IMR-90 (cell line): Measurements from ENCODE around the gene IGLL5. TPM values are rescaled to one million over a fixed set of nuclear protein-coding genes. Genes with fewer than 3 reads are reported as not detected.

ENCODE experiments used
- ATAC-seq: fragments of 200-7000 bp; cut with Tn5 transposase; 2 replicates; pipeline ENCODE4 v1.9.1; 2020; ENCODE audit warnings: low read depth, mild to moderate bottlenecking, moderate library complexity
- BruUV-seq: library from RNA; stranded (reverse); fragments of 400-500 nt; replicated peaks from 2 replicates; lab custom pipeline; 2021; lab: Mats Ljungman, UMichigan
- CTCF ChIA-PET: fragments of 300-600 bp; formaldehyde crosslinking; extraction: SDS; loops from one replicate; lab custom pipeline; 2021; ENCODE audit warnings: antibody characterized with exemption; lab: Yijun Ruan, JAX
- POLR2A ChIA-PET: fragments of 300-600 bp; sonication (Branson Sonifier 250); formaldehyde crosslinking; loops from one replicate; lab custom pipeline; 2022; ENCODE audit warnings: antibody characterized with exemption; ENCODE audit not compliant: unreplicated experiment; lab: Charles Lee
- DNase-seq: peaks from one replicate; pipeline ENCODE4 v3.0.0; 2013
- H2AFZ ChIP-seq: replicated peaks from 2 replicates; pipeline ENCODE3; 2013; ENCODE audit warnings: low read length, mild to moderate bottlenecking; ENCODE audit not compliant: poor library complexity
- H2AK5ac ChIP-seq: 2 replicates; pipeline ENCODE4 v1.6.1; 2013; ENCODE audit warnings: low read depth, low read length, inconsistent platforms
- H2AK9ac ChIP-seq: replicated peaks from 2 replicates; pipeline ENCODE3; 2013; ENCODE audit warnings: mild to moderate bottlenecking, low read depth, low read length, moderate library complexity; ENCODE audit not compliant: poor library complexity
- H2BK120ac ChIP-seq: 2 replicates; pipeline ENCODE4 v1.6.1; 2013; ENCODE audit warnings: low read depth, low read length, inconsistent platforms
- H2BK15ac ChIP-seq: 3 replicates; pipeline ENCODE4 v1.6.1; 2013; ENCODE audit warnings: low read depth, low read length, inconsistent platforms
- H2BK20ac ChIP-seq: 2 replicates; pipeline ENCODE4 v1.6.1; 2013; ENCODE audit warnings: low read depth, mild to moderate bottlenecking, inconsistent platforms, low read length, moderate library complexity
- H2BK5ac ChIP-seq: 2 replicates; pipeline ENCODE4 v1.6.1; 2013; ENCODE audit warnings: mild to moderate bottlenecking, low read depth, low read length, inconsistent platforms; ENCODE audit not compliant: poor library complexity, severe bottlenecking
- H3K14ac ChIP-seq: replicated peaks from 2 replicates; pipeline ENCODE4 v1.6.1; 2013; ENCODE audit warnings: low read depth, low read length, inconsistent platforms
- H3K18ac ChIP-seq: 2 replicates; pipeline ENCODE4 v1.6.1; 2013; ENCODE audit warnings: low read depth, low read length, control low read depth
- H3K23ac ChIP-seq: 2 replicates; pipeline ENCODE4 v1.6.1; 2013; ENCODE audit warnings: low read depth, low read length, inconsistent platforms
- H3K27ac ChIP-seq: 2 replicates; pipeline ENCODE4 v1.5.1; 2013; ENCODE audit warnings: mild to moderate bottlenecking, control low read depth, low read length; ENCODE audit not compliant: insufficient read depth
- H3K27me3 ChIP-seq: 2 replicates; pipeline ENCODE4 v1.6.1; 2013; ENCODE audit warnings: low read length; ENCODE audit not compliant: control insufficient read depth, insufficient read depth
- H3K36me3 ChIP-seq: 2 replicates; pipeline ENCODE4 v1.6.1; 2013; ENCODE audit warnings: low read length, mixed read lengths; ENCODE audit not compliant: control insufficient read depth, insufficient read depth
- H3K4ac ChIP-seq: 2 replicates; pipeline ENCODE4 v1.6.1; 2013; ENCODE audit warnings: low read depth, low read length, inconsistent platforms
- H3K4me1 ChIP-seq: 2 replicates; pipeline ENCODE4 v1.6.1; 2013; ENCODE audit warnings: low read length, mixed read lengths; ENCODE audit not compliant: control insufficient read depth, insufficient read depth
- H3K4me2 ChIP-seq: 2 replicates; pipeline ENCODE4 v1.6.1; 2013; ENCODE audit warnings: low read depth, mild to moderate bottlenecking, control low read depth, low read length, moderate library complexity
- H3K4me3 ChIP-seq: 2 replicates; pipeline ENCODE4 v1.5.1; 2013; ENCODE audit warnings: low read depth, mild to moderate bottlenecking, control low read depth, low read length, moderate library complexity; ENCODE audit not compliant: insufficient read depth
- H3K56ac ChIP-seq: 2 replicates; pipeline ENCODE4 v1.6.1; 2013; ENCODE audit warnings: low read length, inconsistent platforms; ENCODE audit not compliant: insufficient read depth; ENCODE audit errors: extremely low read depth
- H3K79me1 ChIP-seq, 2 experiments: 2 replicates each; pipeline ENCODE4 v1.6.1; 2013; ENCODE audit warnings: low read length in 2 of 2, inconsistent platforms in 1 of 2, low read depth in 1 of 2
- H3K9ac ChIP-seq: 2 replicates; pipeline ENCODE4 v1.6.1; 2013; ENCODE audit warnings: low read depth, low read length, control low read depth
- H3K9me1 ChIP-seq: 2 replicates; pipeline ENCODE4 v1.6.1; 2013; ENCODE audit warnings: low read length, inconsistent platforms; ENCODE audit not compliant: insufficient read depth
- H3K9me3 ChIP-seq: 2 replicates; pipeline ENCODE4 v1.6.1; 2013; ENCODE audit warnings: low read length; ENCODE audit not compliant: control insufficient read depth, insufficient read depth
- H4K20me1 ChIP-seq: 2 replicates; pipeline ENCODE4 v1.6.1; 2013; ENCODE audit warnings: low read length, inconsistent platforms; ENCODE audit not compliant: insufficient read depth
- H4K5ac ChIP-seq: 2 replicates; pipeline ENCODE4 v1.6.1; 2013; ENCODE audit warnings: mild to moderate bottlenecking, low read depth, low read length, control low read depth
- H4K8ac ChIP-seq, 2 experiments: 2 replicates each; pipeline ENCODE4 v1.6.1; 2013; ENCODE audit warnings: low read depth in 2 of 2, low read length in 2 of 2, control low read depth in 1 of 2, inconsistent platforms in 1 of 2
- H4K91ac ChIP-seq: 2 replicates; pipeline ENCODE4 v1.6.1; 2013; ENCODE audit warnings: low read depth, low read length, inconsistent platforms; ENCODE audit not compliant: insufficient read depth
- CHD1 ChIP-seq: IDR thresholded peaks from 2 replicates; pipeline ENCODE4 v1.6.1; 2012; ENCODE audit warnings: low read depth, low read length, improper control_type of control experiment
- MAZ ChIP-seq: IDR thresholded peaks from 2 replicates; pipeline ENCODE4 v1.6.1; 2012; ENCODE audit warnings: low read depth, mild to moderate bottlenecking, low read length, improper control_type of control experiment, moderate library complexity, borderline replicate concordance
- MXI1 ChIP-seq: IDR thresholded peaks from 2 replicates; pipeline ENCODE4 v1.6.1; 2012; ENCODE audit warnings: low read depth, mild to moderate bottlenecking, low read length, moderate library complexity, borderline replicate concordance
- NFE2L2 ChIP-seq: fragments of 150-350 bp; IDR thresholded peaks from 2 replicates; pipeline ENCODE4 v1.6.1; 2016; ENCODE audit warnings: low read depth, mild to moderate bottlenecking, low read length
- POLR2A ChIP-seq: IDR thresholded peaks from 2 replicates; pipeline ENCODE4 v1.6.1; 2012; ENCODE audit warnings: mild to moderate bottlenecking, low read depth, low read length
- RAD21 ChIP-seq: IDR thresholded peaks from 2 replicates; pipeline ENCODE4 v1.6.1; 2012; ENCODE audit warnings: low read length, improper control_type of control experiment
- RCOR1 ChIP-seq: IDR thresholded peaks from 2 replicates; pipeline ENCODE4 v1.6.1; 2012; ENCODE audit warnings: mild to moderate bottlenecking, low read length, improper control_type of control experiment; ENCODE audit not compliant: insufficient replicate concordance
- RFX5 ChIP-seq: IDR thresholded peaks from 2 replicates; pipeline ENCODE4 v1.8.0; 2012; ENCODE audit warnings: low read depth, mild to moderate bottlenecking, low read length, moderate library complexity
- WGBS, 2 experiments: methylation state at CpG; one replicate each; pipeline versions ENCODE4 v1.1.5 to v1.1.7; 2013; ENCODE audit warnings: missing lambda C conversion rate in 2 of 2; ENCODE audit not compliant: insufficient read length in 1 of 2; ENCODE audit errors: extremely low coverage in 2 of 2; 5-methylcytosine and 5-hydroxymethylcytosine counted together
- dilution Hi-C: fragments of 300-500 bp; cut with HindIII; formaldehyde crosslinking; loops from one replicate; pipeline ENCODE4 v1.14.3; 2018; ENCODE audit warnings: low sequenced_read_pairs; ENCODE audit not compliant: unreplicated experiment
- in situ Hi-C: fragments of 300-500 bp; cut with MboI; formaldehyde crosslinking; loops from 3 replicates; pipeline ENCODE4 v1.14.3; 2019; ENCODE audit warnings: low sequenced_read_pairs, inconsistent platforms, mixed read lengths
- intact Hi-C: fragments of 100-400 bp; cut with micrococcal nuclease; formaldehyde crosslinking; loops from 2 replicates; pipeline ENCODE4 v1.10.0; 2022
- polyA plus RNA-seq, 3 experiments: library from polyadenylated mRNA; depleted of rRNA; stranded (reverse); fragments of >200 nt; gene quantifications; 2 replicates each; pipeline ENCODE4 v1.2.3, GENCODE V29; 2012; ENCODE audit warnings: low replicate concordance in 1 of 3
- total RNA-seq: library from RNA; depleted of rRNA; stranded (reverse); fragments of >200 nt; gene quantifications from 2 replicates; pipeline ENCODE4 v1.2.3, GENCODE V29; 2012
- TF ChIP-seq, protein P1 (sequence below): fragments of 150-350 bp; IDR thresholded peaks from 2 replicates; pipeline ENCODE4 v1.6.1; 2017; ENCODE audit warnings: mild to moderate bottlenecking, antibody characterized with exemption, low read length, low read depth
- TF ChIP-seq, protein P2 (sequence below): conservative IDR thresholded peaks from 2 replicates; pipeline ENCODE4 v1.5.1; 2012; ENCODE audit warnings: mild to moderate bottlenecking, low read depth, low read length, improper control_type of control experiment

The IGLL5 gene
- total and polyA plus RNA-seq, 2 of the 4 experiments (the other 2 are of a cell fraction) = not detected

DNA sequence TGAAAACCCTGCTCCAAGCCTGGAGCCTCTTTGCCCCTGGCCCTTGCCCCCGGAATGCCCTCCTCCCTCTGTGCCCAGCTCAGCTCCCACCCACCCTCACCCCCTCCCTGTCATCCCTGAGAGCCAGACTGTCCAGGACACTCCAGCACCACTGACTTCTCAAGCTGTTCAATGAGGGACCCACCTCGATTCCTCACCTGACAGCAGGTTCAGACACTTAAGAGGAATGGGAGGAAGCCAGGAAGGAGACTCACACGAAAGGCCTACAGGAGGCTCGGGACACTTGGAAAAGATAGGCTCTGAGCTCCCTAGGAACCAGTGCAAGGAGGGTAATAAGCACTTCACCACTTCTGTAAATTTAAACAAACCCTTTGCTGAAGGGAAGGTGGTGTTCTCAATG is 35.8 kb downstream of the IGLL5 start:
- Histone ChIP-seq H3K4ac (no peak overlapping the region), H2BK5ac (no peak overlapping the region), H3K9me1 (no peaks in the 10 kb centered on the region), H3K27ac (no peak overlapping the region), H2AFZ (no peak overlapping the region), H2BK20ac (no peak overlapping the region), H4K91ac (no peak overlapping the region), H3K56ac (no peak overlapping the region), H3K36me3 (no peaks in the 10 kb centered on the region), H2AK5ac (no peak overlapping the region), H4K8ac (no peak overlapping the region), H3K4me3 (no peak overlapping the region), H2BK120ac (no peak overlapping the region), H3K4me2 (no peak overlapping the region), H3K9me3 (no peaks in the 10 kb centered on the region), H4K5ac (no peak overlapping the region), H3K9ac (no peak overlapping the region), H3K18ac (no peak overlapping the region), H3K14ac (no peak overlapping the region), H3K4me1 (no peaks in the 10 kb centered on the region), H3K27me3 (peaks cover 8% of the 10 kb centered on the region), H3K23ac (no peak overlapping the region), H2AK9ac (no peak overlapping the region), H3K79me1 (no peaks in the 10 kb centered on the region), H4K20me1 (no peaks in the 10 kb centered on the region), H2BK15ac (no peak overlapping the region)
- intact Hi-C loops (no loop called here), dilution Hi-C loops (no loop called here), in situ Hi-C loops (no loop called here)
- ChIA-PET POLR2A (no interaction called here), CTCF (no interaction called here)
- DNase-seq (no peak), ATAC-seq (no peak)
- TF ChIP-seq, protein P1, sequence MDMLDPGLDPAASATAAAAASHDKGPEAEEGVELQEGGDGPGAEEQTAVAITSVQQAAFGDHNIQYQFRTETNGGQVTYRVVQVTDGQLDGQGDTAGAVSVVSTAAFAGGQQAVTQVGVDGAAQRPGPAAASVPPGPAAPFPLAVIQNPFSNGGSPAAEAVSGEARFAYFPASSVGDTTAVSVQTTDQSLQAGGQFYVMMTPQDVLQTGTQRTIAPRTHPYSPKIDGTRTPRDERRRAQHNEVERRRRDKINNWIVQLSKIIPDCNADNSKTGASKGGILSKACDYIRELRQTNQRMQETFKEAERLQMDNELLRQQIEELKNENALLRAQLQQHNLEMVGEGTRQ = no peak
- TF ChIP-seq RAD21 (no peak), NFE2L2 (no peak), POLR2A (no peak), RFX5 (no peak), RCOR1 (no peak), MAZ (no peak), MXI1 (no peak), CHD1 (no peak)
- TF ChIP-seq, protein P2, sequence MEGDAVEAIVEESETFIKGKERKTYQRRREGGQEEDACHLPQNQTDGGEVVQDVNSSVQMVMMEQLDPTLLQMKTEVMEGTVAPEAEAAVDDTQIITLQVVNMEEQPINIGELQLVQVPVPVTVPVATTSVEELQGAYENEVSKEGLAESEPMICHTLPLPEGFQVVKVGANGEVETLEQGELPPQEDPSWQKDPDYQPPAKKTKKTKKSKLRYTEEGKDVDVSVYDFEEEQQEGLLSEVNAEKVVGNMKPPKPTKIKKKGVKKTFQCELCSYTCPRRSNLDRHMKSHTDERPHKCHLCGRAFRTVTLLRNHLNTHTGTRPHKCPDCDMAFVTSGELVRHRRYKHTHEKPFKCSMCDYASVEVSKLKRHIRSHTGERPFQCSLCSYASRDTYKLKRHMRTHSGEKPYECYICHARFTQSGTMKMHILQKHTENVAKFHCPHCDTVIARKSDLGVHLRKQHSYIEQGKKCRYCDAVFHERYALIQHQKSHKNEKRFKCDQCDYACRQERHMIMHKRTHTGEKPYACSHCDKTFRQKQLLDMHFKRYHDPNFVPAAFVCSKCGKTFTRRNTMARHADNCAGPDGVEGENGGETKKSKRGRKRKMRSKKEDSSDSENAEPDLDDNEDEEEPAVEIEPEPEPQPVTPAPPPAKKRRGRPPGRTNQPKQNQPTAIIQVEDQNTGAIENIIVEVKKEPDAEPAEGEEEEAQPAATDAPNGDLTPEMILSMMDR = no peak
- WGBS, 2 experiments = no CpG with 5 or more reads among the region's 4 CpGs
- BruUV-seq = no TSS peak
